Inferior parietal cortex (tissue), 1 donor: Measurements from ENCODE around the gene TMEM98.
"Not testable (repeated sequence)": the region's sequence is repeated elsewhere in the genome, so short reads cannot be mapped to it uniquely, and the experiment has no call there.

Experiments used
- DNase-seq: peaks from one replicate; pipeline ENCODE4 v3.0.0-alpha.2; 2016; ENCODE audit errors: extremely low spot score

TMEM98 gene

DNA sequence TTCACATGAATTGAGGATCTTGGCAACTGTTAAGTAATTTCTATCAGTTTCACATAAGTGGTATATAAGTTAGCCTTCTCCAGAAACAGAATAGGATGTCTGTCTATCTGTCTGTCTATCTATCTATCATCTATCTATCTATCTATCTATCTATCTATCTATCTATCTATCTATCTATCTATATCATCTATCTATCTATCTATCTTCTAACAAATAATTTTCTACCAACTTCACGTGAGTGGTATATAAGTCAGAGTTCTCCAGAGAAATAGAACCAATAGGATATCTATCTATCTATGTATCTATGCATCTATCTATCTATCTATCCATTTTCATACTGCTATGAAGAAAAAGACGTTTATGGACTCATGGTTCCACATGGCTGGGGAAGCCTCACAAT, 52.3 kb downstream of the TMEM98 start:
- DNase-seq, result no peak

DNA sequence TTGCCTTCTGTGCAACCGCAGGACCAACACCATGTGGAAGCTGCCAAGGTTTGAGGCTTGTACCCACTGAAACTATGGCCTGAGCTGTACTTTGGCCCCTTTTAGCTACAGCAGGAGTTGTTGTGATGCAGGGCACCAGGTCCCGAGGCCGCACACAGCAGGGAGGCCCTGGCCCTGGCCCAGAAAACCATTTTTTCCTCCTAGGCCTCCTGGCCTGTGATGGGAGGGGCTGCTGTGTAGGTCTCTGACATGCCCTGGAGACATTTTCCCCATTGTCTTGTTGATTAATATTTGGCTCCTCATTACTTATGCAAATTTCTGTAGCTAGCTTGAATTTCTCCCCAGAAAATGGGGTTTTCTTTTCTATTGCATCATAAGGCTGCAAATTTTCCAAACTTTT, 53.7 kb downstream of the TMEM98 start:
- not testable (repeated sequence) for DNase-seq

DNA sequence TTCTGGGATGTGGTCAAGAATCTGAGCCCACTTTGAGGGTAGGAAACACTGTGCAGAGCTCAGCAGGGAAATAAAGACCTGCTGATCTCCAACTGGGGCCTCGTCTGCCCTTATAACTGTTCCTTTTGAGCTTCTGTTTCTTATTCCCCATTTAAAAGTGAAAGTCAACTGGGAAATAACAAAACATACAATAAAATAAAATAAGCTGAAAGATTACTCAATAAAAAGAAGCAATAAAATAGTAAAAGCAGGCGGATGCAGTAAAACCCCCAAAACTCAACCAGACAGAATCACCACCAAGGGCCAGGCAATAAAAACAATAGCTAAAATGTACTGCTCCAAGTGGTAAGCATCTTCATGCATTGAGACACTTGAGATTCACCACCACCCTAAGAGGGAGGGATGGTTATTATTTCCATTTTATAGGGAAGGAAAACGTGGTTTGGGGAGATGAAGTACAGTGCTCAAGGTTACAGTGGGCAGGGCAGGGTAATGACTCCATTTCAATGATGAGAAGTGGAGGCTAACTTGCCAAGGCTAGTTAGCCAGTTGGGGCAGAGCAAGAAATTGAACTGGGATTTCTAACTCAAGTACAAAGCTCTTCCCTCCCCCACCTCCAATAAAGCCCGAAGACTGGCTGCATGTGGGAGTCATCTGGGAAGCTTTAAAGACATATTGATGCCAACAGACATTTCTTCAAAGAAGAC, 57.2 kb downstream of the TMEM98 start:
- no peak for DNase-seq

DNA sequence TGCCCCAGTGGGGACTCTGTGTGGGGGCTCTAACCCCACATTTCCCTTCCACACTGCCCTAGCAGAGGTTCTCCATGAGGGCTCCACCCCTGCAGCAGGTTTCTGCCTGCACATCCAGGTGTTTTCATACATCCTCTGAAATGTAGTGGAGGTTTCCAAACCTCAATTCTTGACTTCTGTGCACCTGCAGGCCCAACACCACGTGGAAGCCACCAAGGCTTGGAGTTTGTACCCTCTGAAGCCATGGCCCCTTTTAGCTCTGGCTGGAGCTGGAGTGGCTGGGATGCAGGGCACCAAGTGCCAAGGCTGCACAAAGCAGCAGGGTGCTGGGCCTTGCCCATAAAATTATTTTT, 59.5 kb downstream of the TMEM98 start:
- DNase-seq, result not testable (repeated sequence)

DNA sequence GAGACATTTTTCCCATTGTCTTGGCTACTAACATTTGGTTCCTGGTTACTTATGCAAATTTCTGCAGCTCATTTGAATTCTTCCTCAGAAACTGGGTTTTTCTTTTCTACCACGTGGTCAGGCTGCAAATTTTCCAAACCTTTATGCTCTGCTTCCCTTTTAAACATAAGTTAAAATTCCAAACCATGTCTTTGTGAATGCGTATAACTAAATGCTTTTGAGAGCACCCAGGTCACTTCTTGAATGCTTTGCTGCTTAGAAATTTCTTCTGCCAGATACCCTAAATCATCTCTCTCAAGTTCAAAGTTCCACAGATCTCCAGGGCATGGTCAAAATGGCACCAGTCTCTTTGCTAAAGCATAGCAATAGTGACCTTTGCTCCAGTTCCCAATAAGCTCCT, 59.9 kb downstream of the TMEM98 start:
- not testable (repeated sequence) for DNase-seq

DNA sequence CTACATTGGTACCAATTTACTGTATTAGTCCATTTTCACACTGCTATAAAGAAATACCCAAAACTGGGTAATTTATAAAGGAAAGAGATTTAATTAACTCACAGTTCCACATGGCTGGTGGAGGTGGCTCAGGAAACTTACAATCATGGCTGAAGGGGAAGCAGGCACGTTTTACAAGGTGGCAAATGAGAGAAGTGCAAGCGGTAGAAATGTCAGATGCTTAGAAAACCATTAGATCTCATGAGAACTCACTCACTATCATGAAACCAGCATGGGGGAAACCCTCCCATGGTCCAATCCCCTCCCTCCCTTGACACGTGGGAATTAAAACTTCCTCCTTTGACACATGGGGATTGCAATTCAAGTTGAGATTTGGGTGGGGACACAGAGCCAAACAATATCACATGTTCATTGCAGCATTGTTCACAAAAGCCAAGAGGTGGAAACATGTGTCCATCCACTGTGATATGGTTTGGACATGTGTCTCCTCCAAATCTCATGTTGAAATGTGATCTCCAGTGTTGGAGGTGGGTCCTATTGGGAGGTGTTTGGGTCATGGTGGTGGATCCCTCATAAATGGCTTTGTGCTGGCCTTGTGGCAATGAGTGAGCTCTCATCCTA, 60.6 kb downstream of the TMEM98 start:
- no peak for DNase-seq

DNA sequence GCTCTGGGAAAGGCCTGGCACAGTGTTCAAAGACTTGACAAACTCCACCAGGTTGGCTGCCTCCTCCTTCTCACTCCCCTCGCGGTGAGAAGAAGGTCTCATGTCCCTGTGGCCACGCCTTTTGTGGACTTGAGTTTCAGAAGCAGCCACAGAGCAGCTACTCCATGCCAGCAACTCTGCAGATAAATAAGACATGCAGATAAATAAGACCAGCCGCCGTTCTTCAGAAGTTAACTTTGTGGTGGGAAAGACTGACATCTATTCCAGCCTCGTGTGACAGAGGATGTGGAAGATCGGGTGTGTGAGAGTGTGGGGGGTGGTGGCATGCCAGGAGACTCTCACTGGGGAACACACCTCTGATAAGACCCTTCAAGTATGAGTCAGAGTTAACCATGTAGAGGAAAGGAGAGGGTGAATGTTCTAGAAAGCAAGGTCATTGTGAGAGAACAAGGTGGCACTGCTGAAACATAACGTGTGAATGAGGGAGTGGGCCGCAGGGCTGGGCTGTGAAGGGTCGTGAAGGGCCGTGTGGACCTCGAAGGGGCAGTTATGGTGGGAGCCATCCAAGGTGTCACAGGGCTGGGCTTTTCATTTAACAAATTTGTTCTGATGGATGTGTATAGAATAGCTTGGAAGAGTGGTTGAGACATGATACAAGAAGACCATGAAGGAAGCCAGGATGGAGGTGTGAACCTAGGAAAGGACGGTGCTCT, 64.5 kb downstream of the TMEM98 start:
- no peak for DNase-seq

DNA sequence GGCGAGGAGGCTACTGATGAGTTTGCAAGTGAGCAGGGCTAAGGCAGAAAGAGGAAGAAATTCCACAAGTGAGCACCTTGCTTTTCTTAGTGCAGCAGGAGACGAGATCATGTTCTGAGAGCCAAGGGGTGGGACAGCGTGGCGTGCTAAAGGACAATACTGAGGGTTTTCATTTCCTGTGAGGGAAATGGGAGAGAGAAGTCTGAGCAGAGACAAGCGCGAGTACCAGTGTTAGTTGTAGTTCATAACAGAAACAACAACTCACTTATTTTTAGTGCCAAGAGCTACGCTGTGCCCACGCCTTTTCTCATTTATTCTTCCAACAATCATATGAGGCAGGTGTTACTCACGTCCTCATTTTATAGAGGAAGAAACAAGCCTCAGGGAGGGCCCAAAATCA, 66.0 kb downstream of the TMEM98 start:
- DNase-seq, result peak; percentile 14
